Measurements from ENCODE around the gene HYDIN.
"Not testable (repeated sequence)": the region's sequence is repeated elsewhere in the genome, so short reads cannot be mapped to it uniquely, and the experiment has no call there.

DNA sequence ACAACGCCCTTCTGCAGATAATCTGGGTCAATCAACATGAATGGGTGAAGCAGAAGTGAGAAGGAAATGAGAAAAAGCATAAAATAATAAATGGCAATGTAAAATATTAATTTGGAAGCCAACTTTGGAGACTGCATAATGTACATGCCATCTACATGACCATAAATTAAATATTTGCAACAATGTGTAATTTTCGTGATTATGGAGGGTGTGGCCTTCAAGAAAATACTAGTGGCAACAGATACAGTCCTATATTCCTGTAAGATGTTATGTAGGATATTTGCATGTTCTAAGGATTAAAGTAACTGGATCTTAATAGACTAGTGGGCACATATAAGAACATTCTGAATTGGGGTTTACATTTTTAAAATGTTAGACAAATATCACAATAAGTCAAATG, 78.9 kb downstream of the HYDIN start:
- TF ChIP-seq, protein P1, sequence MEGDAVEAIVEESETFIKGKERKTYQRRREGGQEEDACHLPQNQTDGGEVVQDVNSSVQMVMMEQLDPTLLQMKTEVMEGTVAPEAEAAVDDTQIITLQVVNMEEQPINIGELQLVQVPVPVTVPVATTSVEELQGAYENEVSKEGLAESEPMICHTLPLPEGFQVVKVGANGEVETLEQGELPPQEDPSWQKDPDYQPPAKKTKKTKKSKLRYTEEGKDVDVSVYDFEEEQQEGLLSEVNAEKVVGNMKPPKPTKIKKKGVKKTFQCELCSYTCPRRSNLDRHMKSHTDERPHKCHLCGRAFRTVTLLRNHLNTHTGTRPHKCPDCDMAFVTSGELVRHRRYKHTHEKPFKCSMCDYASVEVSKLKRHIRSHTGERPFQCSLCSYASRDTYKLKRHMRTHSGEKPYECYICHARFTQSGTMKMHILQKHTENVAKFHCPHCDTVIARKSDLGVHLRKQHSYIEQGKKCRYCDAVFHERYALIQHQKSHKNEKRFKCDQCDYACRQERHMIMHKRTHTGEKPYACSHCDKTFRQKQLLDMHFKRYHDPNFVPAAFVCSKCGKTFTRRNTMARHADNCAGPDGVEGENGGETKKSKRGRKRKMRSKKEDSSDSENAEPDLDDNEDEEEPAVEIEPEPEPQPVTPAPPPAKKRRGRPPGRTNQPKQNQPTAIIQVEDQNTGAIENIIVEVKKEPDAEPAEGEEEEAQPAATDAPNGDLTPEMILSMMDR (IDR thresholded peaks at IDR 0.05), result not testable (repeated sequence)
- TF ChIP-seq POLR2A (IDR thresholded peaks at IDR 0.05), result not testable (repeated sequence)
